SK-N-SH (cell line): ENCODE measurements around the gene PHF23. TPM values are rescaled to one million over a fixed set of nuclear protein-coding genes. Genes with fewer than 3 reads are reported as not detected.

Experiments used
- CTCF ChIA-PET: fragments of 300-600, 350-600 bp; formaldehyde crosslinking; extraction: SDS; loops from one replicate; lab custom pipeline; 2021; lab: Yijun Ruan, JAX
- POLR2A ChIA-PET: fragments of 350-600 bp; sonication (Branson Sonifier 250); formaldehyde crosslinking; extraction: SDS; loops from one replicate; lab custom pipeline; 2020; ENCODE audit warnings: antibody characterized with exemption, inconsistent platforms; lab: Yijun Ruan, JAX
- DNase-seq: peaks from one replicate; pipeline ENCODE4 v3.0.0; 2012
- H2AFZ ChIP-seq: fragments of 200-600 bp; sonication (generic); 2 replicates; pipeline ENCODE4 v1.8.1; 2016; ENCODE audit warnings: antibody characterized with exemption, mild to moderate bottlenecking, low read depth
- H3F3A ChIP-seq: fragments of 200-600 bp; sonication (generic); replicated peaks from 2 replicates; pipeline ENCODE3; 2016; ENCODE audit warnings: antibody characterized with exemption, mild to moderate bottlenecking; ENCODE audit not compliant: insufficient read depth
- H3K27ac ChIP-seq, 2 experiments: fragments of 200-500 bp in 1 of 2; fragments of 200-600 bp in 1 of 2; sonication (Bioruptor generic) in 1 of 2; sonication (generic), shearing (Covaris generic) in 1 of 2; 2 replicates each; pipeline versions ENCODE4 v1.5.1 to v1.6.1; 2014 to 2016; ENCODE audit warnings: low read depth in 2 of 2, inconsistent platforms in 1 of 2, low read length in 1 of 2, mild to moderate bottlenecking in 1 of 2, mixed read lengths in 1 of 2
- H3K27me3 ChIP-seq: fragments of 200-600 bp; sonication (generic), shearing (Covaris generic); 2 replicates; pipeline ENCODE4 v1.6.1; 2016; ENCODE audit warnings: mixed run types; ENCODE audit not compliant: insufficient read depth
- H3K36me3 ChIP-seq, 2 experiments: fragments of 200-500 bp in 1 of 2; fragments of 200-600 bp in 1 of 2; sonication (Bioruptor generic) in 1 of 2; sonication (generic) in 1 of 2; replicated peaks in 1 of 2; 2 replicates each; pipeline versions ENCODE3 to v1.5.1; 2014 to 2016; ENCODE audit warnings: low read length in 1 of 2, mild to moderate bottlenecking in 1 of 2; ENCODE audit not compliant: insufficient read depth in 2 of 2, control insufficient read depth in 1 of 2
- H3K4me1 ChIP-seq, 2 experiments: fragments of 200-500 bp in 1 of 2; fragments of 200-600 bp in 1 of 2; sonication (Bioruptor generic) in 1 of 2; sonication (generic), shearing (Covaris generic) in 1 of 2; 2 replicates each; pipeline versions ENCODE4 v1.5.1 to v1.6.1; 2014 to 2016; ENCODE audit warnings: low read depth in 1 of 2, low read length in 1 of 2, mixed run types in 1 of 2; ENCODE audit not compliant: insufficient read depth in 2 of 2, control insufficient read depth in 1 of 2
- H3K4me2 ChIP-seq: fragments of 200-600 bp; sonication (generic), shearing (Covaris generic); 2 replicates; pipeline ENCODE4 v1.6.1; 2017; ENCODE audit warnings: mixed run types
- H3K4me3 ChIP-seq, 2 experiments: fragments of 200-500 bp in 1 of 2; fragments of 200-600 bp in 1 of 2; sonication (Bioruptor generic) in 1 of 2; sonication (generic), shearing (Covaris generic) in 1 of 2; 2 replicates each; pipeline versions ENCODE4 v1.5.1 to v1.8.1; 2014 to 2016; ENCODE audit warnings: low read depth in 2 of 2, inconsistent platforms in 1 of 2, low read length in 1 of 2, mild to moderate bottlenecking in 1 of 2, mixed read lengths in 1 of 2, moderate library complexity in 1 of 2
- H3K79me2 ChIP-seq: fragments of 200-600 bp; sonication (generic); 2 replicates; pipeline ENCODE4 v1.8.1; 2017; ENCODE audit warnings: mild to moderate bottlenecking; ENCODE audit not compliant: insufficient read depth
- H3K9ac ChIP-seq: fragments of 200-600 bp; sonication (generic); 2 replicates; pipeline ENCODE4 v1.6.1; 2017; ENCODE audit warnings: mixed run types
- H3K9me2 ChIP-seq: fragments of 200-600 bp; sonication (generic); 2 replicates; pipeline ENCODE4 v1.6.1; 2017; ENCODE audit warnings: mixed run types
- H3K9me3 ChIP-seq: fragments of 200-600 bp; sonication (generic); 2 replicates; pipeline ENCODE4 v1.6.1; 2017; ENCODE audit warnings: mixed run types, mild to moderate bottlenecking, moderate library complexity
- H4K20me1 ChIP-seq: fragments of 200-600 bp; sonication (generic); 2 replicates; pipeline ENCODE4 v1.6.1; 2017; ENCODE audit warnings: mild to moderate bottlenecking, mixed run types; ENCODE audit not compliant: insufficient read depth
- ELF1 ChIP-seq: IDR thresholded peaks from 2 replicates; pipeline ENCODE4 v1.4.0; 2012
- EZH2phosphoT487 ChIP-seq: fragments of 200-600 bp; sonication (generic); IDR thresholded peaks from 2 replicates; pipeline ENCODE4 v1.6.1; 2017; ENCODE audit warnings: low read depth, mixed run types, mild to moderate bottlenecking, antibody characterized with exemption, moderate library complexity, borderline replicate concordance
- FOXJ3 ChIP-seq: sonication (generic); formaldehyde crosslinking; IDR thresholded peaks from 2 replicates; pipeline ENCODE4 v1.5.1; 2020; ENCODE audit warnings: mild to moderate bottlenecking, missing genetic modification reagents
- FOXM1 ChIP-seq: IDR thresholded peaks from 2 replicates; pipeline ENCODE4 v1.4.0; 2012; ENCODE audit warnings: low read depth, mild to moderate bottlenecking
- JUND ChIP-seq: IDR thresholded peaks from 2 replicates; pipeline ENCODE4 v1.4.0; 2012
- MEF2A ChIP-seq: IDR thresholded peaks from 2 replicates; pipeline ENCODE4 v1.4.0; 2012; ENCODE audit warnings: low read depth, borderline replicate concordance
- NRF1 ChIP-seq: IDR thresholded peaks from 2 replicates; pipeline ENCODE4 v1.6.1; 2012; ENCODE audit warnings: low read depth, mild to moderate bottlenecking, low read length
- POLR2AphosphoS5 ChIP-seq: IDR thresholded peaks from 2 replicates; pipeline ENCODE4 v1.6.1; 2012; ENCODE audit warnings: low read depth, low read length
- RXRA ChIP-seq: IDR thresholded peaks from 2 replicates; pipeline ENCODE4 v1.4.0; 2012; ENCODE audit warnings: low read depth, mild to moderate bottlenecking, borderline replicate concordance
- WGBS: methylation state at CpG from one replicate; pipeline ENCODE4 v1.1.6; 2017; ENCODE audit warnings: low lambda C conversion rate; 5-methylcytosine and 5-hydroxymethylcytosine counted together
- polyA plus RNA-seq, 3 experiments: library from polyadenylated mRNA; depleted of rRNA; stranded (reverse); fragments of >200 nt; gene quantifications; 2 replicates each; pipeline ENCODE4 v1.2.3, GENCODE V29; 2012
- TF ChIP-seq, protein P1 (sequence below): IDR thresholded peaks from 2 replicates; pipeline ENCODE4 v1.4.0; 2012; ENCODE audit warnings: low read depth, borderline replicate concordance
- TF ChIP-seq, protein P2 (sequence below): fragments of 150-350 bp; IDR thresholded peaks from 2 replicates; pipeline ENCODE4 v1.6.1; 2017; ENCODE audit warnings: antibody characterized with exemption, low read length, low read depth, borderline replicate concordance
- TF ChIP-seq, protein P3 (sequence below): IDR thresholded peaks from 2 replicates; pipeline ENCODE4 v1.4.0; 2012; ENCODE audit warnings: low read depth, borderline replicate concordance
- TF ChIP-seq, protein P4 (sequence below): IDR thresholded peaks from 2 replicates; pipeline ENCODE4 v1.6.1; 2012; ENCODE audit warnings: mild to moderate bottlenecking, low read depth, low read length, moderate library complexity
- TF ChIP-seq, protein P5 (sequence below): fragments of 150-350 bp; IDR thresholded peaks from 2 replicates; pipeline ENCODE4 v1.6.1; 2016; ENCODE audit warnings: mild to moderate bottlenecking, low read depth, low read length

The PHF23 gene
- polyA plus RNA-seq, 1 of the 3 experiments (the other 2 are of a cell fraction) = 53.3 TPM

DNA sequence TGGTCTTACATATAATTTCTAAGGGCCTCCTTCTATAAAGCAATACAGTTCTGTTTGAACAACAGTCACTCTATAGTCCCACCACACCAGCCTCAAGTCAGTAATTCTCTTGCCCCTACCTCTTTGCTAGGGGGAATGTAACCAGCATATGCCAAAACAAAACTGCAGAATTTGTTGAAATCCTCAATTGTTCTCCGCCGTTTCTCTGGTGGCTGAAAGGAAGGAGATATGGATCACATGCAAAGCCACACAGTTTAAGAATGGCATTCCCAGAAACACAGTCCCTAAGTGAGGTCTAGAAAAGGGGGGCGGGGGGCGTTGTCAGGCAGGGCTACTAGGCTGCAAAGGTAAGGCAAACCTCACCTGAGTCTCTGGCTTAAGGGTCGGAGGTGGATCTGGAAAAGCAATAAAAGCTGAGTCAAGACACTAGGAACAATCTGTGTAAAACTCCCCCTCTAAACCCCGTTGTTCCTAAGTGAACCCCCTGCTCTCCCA lies 1.9 kb downstream of the PHF23 start:
- DNase-seq = no peak
- peaks cover 88% of the 10 kb centered on the region for H3K79me2 ChIP-seq
- H4K20me1 ChIP-seq = peaks cover 11% of the 10 kb centered on the region
- peak overlapping the region; percentile 84 for H3K4me2 ChIP-seq
- no peak overlapping the region for H2AFZ ChIP-seq
- no peaks in the 10 kb centered on the region for H3K9me2 ChIP-seq
- H3K4me1 ChIP-seq = peaks cover 40% of the 10 kb centered on the region in 2 experiments
- POLR2A ChIA-PET = interaction anchor here (1.0 kb wide), 1 partner anchor 17 kb away, joined by 11 read pairs; the partner anchor contains the start of genes ACADVL and DLG4
- H3K9ac ChIP-seq = peak overlapping the region; percentile 81; the same call in 1 of the 2 replicates
- H3F3A ChIP-seq = peaks cover 54% of the 10 kb centered on the region
- H3K27me3 ChIP-seq = no peaks in the 10 kb centered on the region
- peak overlapping the region; percentile 88 to 99 for H3K4me3 ChIP-seq
- CTCF ChIA-PET = interaction anchor here (1.1 to 5.3 kb wide), 4 partner anchors 17 to 193 kb away, joined by 3 to 37 read pairs (median 16); partner anchors contain the start of genes ACADVL and DLG4
- H3K27ac ChIP-seq = peak overlapping the region; percentile 75 to 97
- TF ChIP-seq, protein P1, sequence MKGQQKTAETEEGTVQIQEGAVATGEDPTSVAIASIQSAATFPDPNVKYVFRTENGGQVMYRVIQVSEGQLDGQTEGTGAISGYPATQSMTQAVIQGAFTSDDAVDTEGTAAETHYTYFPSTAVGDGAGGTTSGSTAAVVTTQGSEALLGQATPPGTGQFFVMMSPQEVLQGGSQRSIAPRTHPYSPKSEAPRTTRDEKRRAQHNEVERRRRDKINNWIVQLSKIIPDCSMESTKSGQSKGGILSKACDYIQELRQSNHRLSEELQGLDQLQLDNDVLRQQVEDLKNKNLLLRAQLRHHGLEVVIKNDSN = no peak
- TF ChIP-seq, protein P2, sequence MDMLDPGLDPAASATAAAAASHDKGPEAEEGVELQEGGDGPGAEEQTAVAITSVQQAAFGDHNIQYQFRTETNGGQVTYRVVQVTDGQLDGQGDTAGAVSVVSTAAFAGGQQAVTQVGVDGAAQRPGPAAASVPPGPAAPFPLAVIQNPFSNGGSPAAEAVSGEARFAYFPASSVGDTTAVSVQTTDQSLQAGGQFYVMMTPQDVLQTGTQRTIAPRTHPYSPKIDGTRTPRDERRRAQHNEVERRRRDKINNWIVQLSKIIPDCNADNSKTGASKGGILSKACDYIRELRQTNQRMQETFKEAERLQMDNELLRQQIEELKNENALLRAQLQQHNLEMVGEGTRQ = no peak
- TF ChIP-seq NRF1 (no peak), MEF2A (no peak)
- H3K36me3 ChIP-seq = peaks cover 30 to 40% of the 10 kb centered on the region in 2 experiments
- WGBS = 36% methylated on average over 6 of the region's 6 CpGs
- no peaks in the 10 kb centered on the region for H3K9me3 ChIP-seq

DNA sequence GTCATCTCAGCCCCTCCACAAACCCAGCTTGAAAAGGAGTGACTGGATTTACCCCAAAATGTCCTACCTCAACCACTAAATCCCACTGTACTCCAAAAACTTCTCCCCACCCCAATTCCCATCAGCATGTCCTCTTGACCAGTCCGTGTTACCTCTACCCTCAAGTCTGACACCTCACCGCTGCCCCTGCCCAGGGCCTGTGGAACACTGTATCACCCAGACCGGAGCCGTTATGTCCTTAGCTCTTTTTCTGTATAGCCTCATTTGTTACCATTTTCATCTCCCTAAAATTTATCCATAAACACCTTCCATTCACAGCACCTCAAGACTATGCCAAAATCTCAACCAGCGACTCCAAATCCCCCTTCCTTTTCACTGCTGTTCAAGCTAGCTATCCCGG lies 2.4 kb downstream of the PHF23 start:
- Histone ChIP-seq H3K27ac (peak overlapping the region in 1 of 2 experiments; percentile 75; a peak in 3 of 4 replicates), H3K9me2 (no peaks in the 10 kb centered on the region), H3K4me2 (peak overlapping the region; percentile 84), H2AFZ (no peak overlapping the region), H3K4me3 (peak overlapping the region; percentile 88 to 99; a peak in 2 of 4 replicates), H3F3A (peaks cover 54% of the 10 kb centered on the region), H4K20me1 (peaks cover 16% of the 10 kb centered on the region), H3K9ac (no peak overlapping the region), H3K27me3 (no peaks in the 10 kb centered on the region), H3K9me3 (no peaks in the 10 kb centered on the region), H3K4me1 (peaks cover 45% of the 10 kb centered on the region in 2 experiments), H3K36me3 (peaks cover 33 to 40% of the 10 kb centered on the region in 2 experiments), H3K79me2 (peaks cover 89% of the 10 kb centered on the region)
- DNase-seq = no peak
- POLR2A ChIA-PET = no interaction called here
- WGBS = 87% methylated on average over 6 of the region's 6 CpGs
- CTCF ChIA-PET = interaction anchor here (1.1 to 5.3 kb wide), 7 partner anchors 16 to 192 kb away, joined by 3 to 37 read pairs (median 4); partner anchors contain the start of genes ACADVL, DLG4 and NEURL4
- TF ChIP-seq FOXJ3 = no peak
- TF ChIP-seq, protein P1 = no peak
- TF ChIP-seq FOXM1 = no peak
- TF ChIP-seq, protein P3, sequence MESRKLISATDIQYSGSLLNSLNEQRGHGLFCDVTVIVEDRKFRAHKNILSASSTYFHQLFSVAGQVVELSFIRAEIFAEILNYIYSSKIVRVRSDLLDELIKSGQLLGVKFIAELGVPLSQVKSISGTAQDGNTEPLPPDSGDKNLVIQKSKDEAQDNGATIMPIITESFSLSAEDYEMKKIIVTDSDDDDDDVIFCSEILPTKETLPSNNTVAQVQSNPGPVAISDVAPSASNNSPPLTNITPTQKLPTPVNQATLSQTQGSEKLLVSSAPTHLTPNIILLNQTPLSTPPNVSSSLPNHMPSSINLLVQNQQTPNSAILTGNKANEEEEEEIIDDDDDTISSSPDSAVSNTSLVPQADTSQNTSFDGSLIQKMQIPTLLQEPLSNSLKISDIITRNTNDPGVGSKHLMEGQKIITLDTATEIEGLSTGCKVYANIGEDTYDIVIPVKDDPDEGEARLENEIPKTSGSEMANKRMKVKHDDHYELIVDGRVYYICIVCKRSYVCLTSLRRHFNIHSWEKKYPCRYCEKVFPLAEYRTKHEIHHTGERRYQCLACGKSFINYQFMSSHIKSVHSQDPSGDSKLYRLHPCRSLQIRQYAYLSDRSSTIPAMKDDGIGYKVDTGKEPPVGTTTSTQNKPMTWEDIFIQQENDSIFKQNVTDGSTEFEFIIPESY = no peak
- no peak for TF ChIP-seq RXRA
- no peak for TF ChIP-seq ELF1
- no peak for TF ChIP-seq POLR2AphosphoS5
- TF ChIP-seq, protein P4, sequence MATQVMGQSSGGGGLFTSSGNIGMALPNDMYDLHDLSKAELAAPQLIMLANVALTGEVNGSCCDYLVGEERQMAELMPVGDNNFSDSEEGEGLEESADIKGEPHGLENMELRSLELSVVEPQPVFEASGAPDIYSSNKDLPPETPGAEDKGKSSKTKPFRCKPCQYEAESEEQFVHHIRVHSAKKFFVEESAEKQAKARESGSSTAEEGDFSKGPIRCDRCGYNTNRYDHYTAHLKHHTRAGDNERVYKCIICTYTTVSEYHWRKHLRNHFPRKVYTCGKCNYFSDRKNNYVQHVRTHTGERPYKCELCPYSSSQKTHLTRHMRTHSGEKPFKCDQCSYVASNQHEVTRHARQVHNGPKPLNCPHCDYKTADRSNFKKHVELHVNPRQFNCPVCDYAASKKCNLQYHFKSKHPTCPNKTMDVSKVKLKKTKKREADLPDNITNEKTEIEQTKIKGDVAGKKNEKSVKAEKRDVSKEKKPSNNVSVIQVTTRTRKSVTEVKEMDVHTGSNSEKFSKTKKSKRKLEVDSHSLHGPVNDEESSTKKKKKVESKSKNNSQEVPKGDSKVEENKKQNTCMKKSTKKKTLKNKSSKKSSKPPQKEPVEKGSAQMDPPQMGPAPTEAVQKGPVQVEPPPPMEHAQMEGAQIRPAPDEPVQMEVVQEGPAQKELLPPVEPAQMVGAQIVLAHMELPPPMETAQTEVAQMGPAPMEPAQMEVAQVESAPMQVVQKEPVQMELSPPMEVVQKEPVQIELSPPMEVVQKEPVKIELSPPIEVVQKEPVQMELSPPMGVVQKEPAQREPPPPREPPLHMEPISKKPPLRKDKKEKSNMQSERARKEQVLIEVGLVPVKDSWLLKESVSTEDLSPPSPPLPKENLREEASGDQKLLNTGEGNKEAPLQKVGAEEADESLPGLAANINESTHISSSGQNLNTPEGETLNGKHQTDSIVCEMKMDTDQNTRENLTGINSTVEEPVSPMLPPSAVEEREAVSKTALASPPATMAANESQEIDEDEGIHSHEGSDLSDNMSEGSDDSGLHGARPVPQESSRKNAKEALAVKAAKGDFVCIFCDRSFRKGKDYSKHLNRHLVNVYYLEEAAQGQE = no peak
- TF ChIP-seq, protein P2 = no peak
- TF ChIP-seq JUND = no peak
- TF ChIP-seq EZH2phosphoT487 = no peak
- TF ChIP-seq, protein P5, sequence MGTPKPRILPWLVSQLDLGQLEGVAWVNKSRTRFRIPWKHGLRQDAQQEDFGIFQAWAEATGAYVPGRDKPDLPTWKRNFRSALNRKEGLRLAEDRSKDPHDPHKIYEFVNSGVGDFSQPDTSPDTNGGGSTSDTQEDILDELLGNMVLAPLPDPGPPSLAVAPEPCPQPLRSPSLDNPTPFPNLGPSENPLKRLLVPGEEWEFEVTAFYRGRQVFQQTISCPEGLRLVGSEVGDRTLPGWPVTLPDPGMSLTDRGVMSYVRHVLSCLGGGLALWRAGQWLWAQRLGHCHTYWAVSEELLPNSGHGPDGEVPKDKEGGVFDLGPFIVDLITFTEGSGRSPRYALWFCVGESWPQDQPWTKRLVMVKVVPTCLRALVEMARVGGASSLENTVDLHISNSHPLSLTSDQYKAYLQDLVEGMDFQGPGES = no peak
